Neuron (in vitro differentiated cells): Measurements from ENCODE around the gene DCN.

ENCODE experiments used
- H2AFZ ChIP-seq: one replicate; pipeline ENCODE4 v1.6.1; 2013; ENCODE audit warnings: low read depth, mild to moderate bottlenecking, inconsistent platforms, low read length, moderate library complexity
- H3K27me3 ChIP-seq: one replicate; pipeline ENCODE4 v1.6.1; 2013; ENCODE audit warnings: low read length; ENCODE audit not compliant: insufficient read depth
- H3K36me3 ChIP-seq: one replicate; pipeline ENCODE4 v1.6.1; 2013; ENCODE audit warnings: low read length; ENCODE audit not compliant: insufficient read depth
- H3K4me1 ChIP-seq: one replicate; pipeline ENCODE4 v1.6.1; 2013; ENCODE audit warnings: low read length; ENCODE audit not compliant: insufficient read depth
- H3K4me3 ChIP-seq: 2 replicates; pipeline ENCODE4 v1.5.1; 2013; ENCODE audit warnings: mild to moderate bottlenecking, low read length, moderate library complexity
- H3K9me3 ChIP-seq: one replicate; pipeline ENCODE4 v1.6.1; 2013; ENCODE audit warnings: low read length

DCN gene

GRCh38 chr12:91119089-91119488 is 63.5 kb downstream of the DCN start:
- no peak overlapping the region for H3K4me3 ChIP-seq

DNA sequence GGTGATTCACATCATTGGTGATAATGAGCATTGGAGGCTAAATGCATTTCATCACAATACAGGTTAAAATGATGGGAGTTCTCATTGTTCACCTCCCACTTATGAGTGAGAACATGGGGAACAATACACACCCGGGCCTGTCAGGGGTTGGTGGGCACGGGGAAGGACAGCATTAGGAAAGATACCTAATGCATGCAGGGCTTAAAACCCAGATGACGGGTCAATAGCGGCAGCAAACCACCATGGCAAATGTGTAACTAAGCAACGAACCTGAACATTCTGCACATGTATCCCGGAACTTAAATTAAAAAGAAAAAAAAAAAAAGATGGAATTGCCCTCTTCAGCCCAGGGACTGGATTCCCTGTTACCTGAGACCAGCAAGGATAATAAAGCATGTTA is 69.0 kb downstream of the DCN start:
- peaks cover 14% of the 10 kb centered on the region for H3K4me1 ChIP-seq
- H3K9me3 ChIP-seq: no peaks in the 10 kb centered on the region
- no peak overlapping the region for H2AFZ ChIP-seq
- H3K27me3 ChIP-seq: no peaks in the 10 kb centered on the region
- no peaks in the 10 kb centered on the region for H3K36me3 ChIP-seq
- H3K4me3 ChIP-seq: no peak overlapping the region

More at GRCh38 chr12:91119089-91119488, 63.5 kb downstream of the DCN start:
- H3K36me3 ChIP-seq: no peaks in the 10 kb centered on the region
- no peaks in the 10 kb centered on the region for H3K4me1 ChIP-seq
- H2AFZ ChIP-seq: no peak overlapping the region
- H3K27me3 ChIP-seq: no peaks in the 10 kb centered on the region
- H3K9me3 ChIP-seq: no peaks in the 10 kb centered on the region

GRCh38 chr12:91111366-91112325 is 71.0 kb downstream of the DCN start, which contains the start of gene LUM:
Gene LUM (minus strand): TSS chr12:91111494. CDS start chr12:91108979, 2,515 bp downstream.
- H3K36me3 ChIP-seq: no peaks in the 10 kb centered on the region
- H3K27me3 ChIP-seq: no peaks in the 10 kb centered on the region
- H3K9me3 ChIP-seq: no peaks in the 10 kb centered on the region
- peak within 1 kb of the TSS; percentile 79 for H2AFZ ChIP-seq
- peaks cover 14% of the 10 kb centered on the region for H3K4me1 ChIP-seq
- peak within 1 kb of the TSS; percentile 37 for H3K4me3 ChIP-seq

DNA sequence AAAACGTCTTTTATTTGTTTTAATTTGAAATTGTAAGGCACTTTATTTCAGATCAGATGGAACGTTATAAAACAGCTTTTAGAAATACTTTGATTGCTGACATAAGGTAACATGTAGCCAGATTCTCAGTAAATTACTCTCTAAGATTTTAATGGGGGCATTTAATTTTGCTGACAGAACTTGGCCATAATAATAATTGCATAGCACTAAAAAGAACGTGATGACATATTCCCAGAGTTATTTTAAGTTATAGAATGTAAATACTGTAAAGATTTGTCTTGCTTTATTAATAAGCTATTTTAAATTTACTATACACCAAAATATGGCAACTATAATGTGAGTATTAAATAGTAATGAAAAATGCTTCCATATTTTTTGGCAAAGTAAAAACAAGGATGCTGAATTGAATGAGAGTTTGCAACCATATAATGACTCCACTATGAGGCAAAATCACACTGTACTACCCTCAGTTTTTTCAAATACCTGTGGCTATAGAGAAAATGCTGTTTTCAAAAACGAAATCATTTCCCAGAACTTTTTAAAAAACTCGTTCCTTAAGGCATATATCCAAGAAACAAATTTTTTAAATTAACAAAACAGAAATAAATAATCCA is 72.2 kb downstream of the DCN start:
- H3K9me3 ChIP-seq: no peaks in the 10 kb centered on the region
- H3K4me1 ChIP-seq: peaks cover 14% of the 10 kb centered on the region
- no peaks in the 10 kb centered on the region for H3K27me3 ChIP-seq
- peak overlapping the region; percentile 37 for H3K4me3 ChIP-seq
- no peaks in the 10 kb centered on the region for H3K36me3 ChIP-seq
- H2AFZ ChIP-seq: peak overlapping the region; percentile 79

- peaks cover 14% of the 10 kb centered on the region for H3K4me1 ChIP-seq
- H2AFZ ChIP-seq: no peak overlapping the region
- no peaks in the 10 kb centered on the region for H3K27me3 ChIP-seq
- H3K4me3 ChIP-seq: no peak overlapping the region
- no peaks in the 10 kb centered on the region for H3K36me3 ChIP-seq
- H3K9me3 ChIP-seq: no peaks in the 10 kb centered on the region
Observed at GRCh38 chr12:91109581-91110310, 72.9 kb downstream of the DCN start.

- H3K9me3 ChIP-seq: no peaks in the 10 kb centered on the region
- H2AFZ ChIP-seq: no peak overlapping the region
- H3K4me1 ChIP-seq: peaks cover 14% of the 10 kb centered on the region
- H3K36me3 ChIP-seq: no peaks in the 10 kb centered on the region
- H3K27me3 ChIP-seq: no peaks in the 10 kb centered on the region
- H3K4me3 ChIP-seq: no peak overlapping the region
Observed at GRCh38 chr12:91109148-91109564, 73.5 kb downstream of the DCN start.

DNA sequence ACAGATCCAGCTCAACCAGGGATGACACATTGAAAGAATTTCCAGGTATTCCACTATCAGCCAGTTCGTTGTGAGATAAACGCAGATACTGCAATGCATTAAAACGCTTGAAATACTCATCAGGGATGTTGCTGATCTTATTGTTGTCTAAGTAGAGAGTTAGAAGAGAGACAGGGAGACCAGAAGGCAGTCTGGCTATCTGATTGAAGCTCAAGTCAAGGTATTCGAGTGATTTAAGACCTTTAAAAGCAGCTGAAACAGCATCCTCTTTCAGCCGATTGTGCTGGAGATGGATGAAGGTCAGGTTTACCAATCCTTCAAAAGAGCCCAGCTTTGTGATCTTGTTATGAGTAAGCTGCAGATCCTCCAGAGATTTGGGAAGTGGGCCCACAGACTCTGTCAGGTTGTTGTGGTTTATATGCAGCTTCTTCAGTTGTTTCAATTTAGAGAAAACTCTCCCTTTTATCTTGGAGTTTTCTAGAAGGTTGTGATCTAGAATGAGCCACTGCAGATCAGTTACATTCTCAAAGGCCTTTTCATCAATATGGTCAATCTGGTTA is 74.3 kb downstream of the DCN start:
- Histone ChIP-seq H3K4me3 (no peak overlapping the region), H3K4me1 (peaks cover 14% of the 10 kb centered on the region), H2AFZ (no peak overlapping the region), H3K36me3 (no peaks in the 10 kb centered on the region), H3K9me3 (no peaks in the 10 kb centered on the region), H3K27me3 (no peaks in the 10 kb centered on the region)

DNA sequence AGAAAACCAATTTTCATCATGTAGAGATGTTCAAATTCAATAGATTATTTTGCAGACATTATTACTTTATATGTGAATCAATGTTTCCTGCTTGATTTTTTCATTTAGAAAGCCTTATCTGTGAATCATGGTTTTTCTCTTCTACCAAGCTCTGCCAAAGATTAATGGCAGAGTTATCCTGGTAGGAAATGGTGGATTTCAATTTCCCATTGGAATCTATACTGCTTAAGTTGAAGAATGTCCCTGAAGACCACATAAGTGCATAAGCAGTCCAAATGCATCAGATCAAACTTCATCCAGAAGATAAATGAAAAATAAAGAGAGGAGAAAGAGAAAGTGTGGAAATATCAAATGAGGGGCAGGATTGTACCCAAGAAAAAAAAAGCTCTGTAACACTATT is 76.3 kb downstream of the DCN start:
- Histone ChIP-seq H3K9me3 (no peaks in the 10 kb centered on the region), H3K4me3 (no peak overlapping the region), H3K36me3 (no peaks in the 10 kb centered on the region), H2AFZ (no peak overlapping the region), H3K27me3 (no peaks in the 10 kb centered on the region), H3K4me1 (peaks cover 7% of the 10 kb centered on the region)

DNA sequence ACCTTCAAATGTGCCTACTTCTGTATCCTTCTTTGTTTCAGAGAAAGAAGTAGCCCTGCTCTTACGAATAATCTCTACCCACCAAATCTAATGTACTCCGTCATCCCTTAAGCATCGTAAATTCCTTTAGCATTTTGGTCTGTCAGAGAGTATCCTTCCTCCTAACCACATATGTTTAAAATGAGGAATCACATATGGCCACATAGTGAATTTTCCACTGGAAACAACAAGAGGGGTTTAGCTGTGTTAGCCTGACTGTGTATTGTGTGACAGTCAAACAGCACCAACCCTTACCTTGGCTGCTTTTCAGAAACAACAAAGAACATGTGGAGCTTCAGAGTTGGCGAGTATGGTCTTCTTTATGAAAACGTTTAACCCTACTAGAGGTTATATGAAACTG is 76.8 kb downstream of the DCN start:
- Histone ChIP-seq H2AFZ (no peak overlapping the region), H3K27me3 (no peaks in the 10 kb centered on the region), H3K9me3 (no peaks in the 10 kb centered on the region), H3K4me1 (peaks cover 3% of the 10 kb centered on the region), H3K36me3 (no peaks in the 10 kb centered on the region), H3K4me3 (no peak overlapping the region)

DNA sequence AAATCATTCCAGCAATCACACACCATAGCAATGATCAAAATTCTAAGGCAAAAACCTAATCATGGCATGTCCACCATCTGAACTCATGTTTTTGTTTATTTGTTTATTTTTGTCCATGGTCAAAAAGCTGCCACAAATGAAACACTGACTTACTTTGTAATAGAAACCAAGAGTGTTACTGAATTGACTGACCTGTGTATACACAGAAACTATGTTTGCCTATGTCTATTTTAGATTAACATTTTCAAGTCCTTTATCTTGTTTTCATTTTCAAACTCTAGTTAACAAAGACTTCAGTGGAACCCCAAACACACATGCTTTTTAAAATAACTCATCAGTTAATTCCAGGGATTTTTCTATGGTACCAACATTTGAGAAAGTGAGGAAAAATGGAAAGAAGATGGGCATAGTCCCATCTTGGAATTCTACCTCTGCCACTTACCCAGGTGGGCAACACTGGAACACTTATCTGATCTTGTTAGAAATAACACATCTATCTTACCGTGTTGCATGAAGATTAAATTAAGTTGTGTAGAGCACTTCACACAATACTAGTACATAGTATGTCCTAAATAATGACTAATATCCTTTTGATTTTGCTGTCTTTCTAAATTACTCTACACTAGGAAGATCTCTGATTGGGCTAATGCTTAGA is 77.7 kb downstream of the DCN start:
- Histone ChIP-seq H3K4me3 (no peak overlapping the region), H3K36me3 (no peaks in the 10 kb centered on the region), H3K9me3 (no peaks in the 10 kb centered on the region), H2AFZ (no peak overlapping the region), H3K4me1 (no peaks in the 10 kb centered on the region), H3K27me3 (no peaks in the 10 kb centered on the region)

- no peak overlapping the region for H3K4me3 ChIP-seq
- no peaks in the 10 kb centered on the region for H3K36me3 ChIP-seq
- H2AFZ ChIP-seq: no peak overlapping the region
- H3K27me3 ChIP-seq: no peaks in the 10 kb centered on the region
- peaks cover 3% of the 10 kb centered on the region for H3K4me1 ChIP-seq
- H3K9me3 ChIP-seq: no peaks in the 10 kb centered on the region
Observed at GRCh38 chr12:91103624-91104023, 79.0 kb downstream of the DCN start.

GRCh38 chr12:91103101-91103500 is 79.5 kb downstream of the DCN start:
- Histone ChIP-seq H3K4me1 (peaks cover 3% of the 10 kb centered on the region), H3K4me3 (no peak overlapping the region), H3K27me3 (no peaks in the 10 kb centered on the region), H3K36me3 (no peaks in the 10 kb centered on the region), H2AFZ (no peak overlapping the region), H3K9me3 (no peaks in the 10 kb centered on the region)
